Stimulated activated CD4-positive, alpha-beta T cell treated with anti-CD3 and anti-CD28 coated beads, Interleukin-4, amount 100 ng/mL, for 24 hours (primary cell): ENCODE results near the gene NBEA.
"Not testable (repeated sequence)": the region's sequence is repeated elsewhere in the genome, so short reads cannot be mapped to it uniquely, and the experiment has no call there.

Experiments used
- DNase-seq: peaks from one replicate; pipeline ENCODE4 v3.0.0-alpha.2; 2020

Gene NBEA

DNA sequence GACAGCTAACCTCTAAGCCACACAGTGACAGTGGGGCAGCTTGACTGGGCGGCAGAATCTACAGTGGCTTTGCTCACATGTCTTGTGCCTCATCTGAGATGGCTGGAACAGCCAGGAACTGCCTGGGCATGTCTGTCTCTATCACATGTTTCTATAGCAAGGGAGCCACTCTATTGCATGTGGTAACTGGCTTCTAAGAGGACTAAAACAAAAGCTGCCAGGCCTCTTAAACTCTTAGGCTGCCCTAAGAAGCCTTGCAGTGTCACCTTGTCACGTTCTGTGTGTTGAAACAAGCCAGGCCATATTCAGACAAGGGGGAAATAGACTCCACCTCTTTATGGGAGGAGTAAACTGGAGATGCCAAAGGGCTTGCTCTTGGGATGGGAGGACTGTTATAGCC, 657.3 kb downstream of the NBEA start:
- no peak for DNase-seq

DNA sequence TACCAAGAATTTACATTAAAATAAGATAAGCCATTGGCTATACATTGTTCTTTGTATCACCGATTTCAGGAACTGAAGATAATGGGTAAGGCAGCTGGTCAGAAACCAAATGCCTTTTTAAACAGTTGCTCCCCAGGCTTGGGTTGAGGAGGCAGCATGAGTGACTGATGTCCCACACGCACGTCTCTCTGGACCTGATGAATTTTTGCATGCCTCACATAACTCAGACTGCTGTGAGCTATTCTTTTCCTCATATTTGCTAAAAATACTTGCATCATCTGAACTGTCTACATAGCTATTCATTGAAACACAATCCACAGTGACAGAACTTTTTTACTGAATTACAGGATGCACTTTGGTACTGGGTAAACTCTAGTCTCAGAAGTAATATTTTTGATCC, 658.1 kb downstream of the NBEA start:
- DNase-seq = no peak

DNA sequence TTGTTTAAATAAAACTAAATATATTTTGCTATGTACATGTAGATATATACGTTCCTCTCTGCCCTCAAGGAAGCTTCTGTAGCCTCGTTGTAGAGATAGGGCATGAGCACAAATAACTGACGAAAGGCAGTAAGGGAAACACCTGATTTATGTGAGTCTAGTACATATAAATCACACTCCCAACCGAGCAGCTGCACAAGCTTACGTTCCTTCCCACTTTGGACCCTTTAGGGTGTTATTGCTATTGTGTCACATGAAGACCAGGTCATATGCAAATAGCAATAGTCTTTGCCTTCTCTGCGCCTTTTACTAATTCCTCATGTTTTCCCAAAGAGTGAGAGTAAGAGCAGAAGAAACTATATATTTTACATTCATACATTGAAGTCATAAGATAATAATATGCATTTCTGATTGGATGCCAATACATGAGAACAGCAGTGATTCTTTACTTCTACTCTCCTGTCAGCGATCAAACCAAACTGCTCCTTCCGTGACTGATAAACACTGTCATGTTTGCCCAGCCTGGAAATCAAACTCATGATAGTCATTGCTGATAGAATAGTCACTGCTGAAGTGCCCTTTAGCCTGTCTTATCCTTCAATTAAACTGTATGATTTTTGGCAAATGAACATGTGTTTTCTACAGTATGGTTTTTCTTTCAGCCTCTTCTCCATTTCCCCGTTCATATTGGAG, 661.7 kb downstream of the NBEA start:
- DNase-seq = no peak

DNA sequence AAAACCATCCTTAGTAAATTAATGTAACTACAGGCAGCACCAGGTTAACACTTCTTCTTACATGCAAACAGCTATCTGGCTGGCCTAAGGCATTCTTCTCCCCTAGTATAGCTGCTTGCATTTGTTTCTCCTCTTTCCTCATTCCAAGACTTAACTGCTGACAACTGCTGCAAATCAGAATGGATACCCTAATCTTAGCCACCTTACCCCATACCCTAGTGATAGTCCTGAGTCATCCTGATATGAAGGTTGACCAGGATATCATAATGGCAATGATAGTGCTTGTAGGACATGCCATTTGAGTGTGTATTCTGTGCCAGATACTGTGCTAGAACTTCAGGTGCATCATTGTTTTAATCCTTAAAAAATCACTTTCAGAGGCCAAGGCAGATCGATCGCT, 672.6 kb downstream of the NBEA start:
- DNase-seq = no peak

DNA sequence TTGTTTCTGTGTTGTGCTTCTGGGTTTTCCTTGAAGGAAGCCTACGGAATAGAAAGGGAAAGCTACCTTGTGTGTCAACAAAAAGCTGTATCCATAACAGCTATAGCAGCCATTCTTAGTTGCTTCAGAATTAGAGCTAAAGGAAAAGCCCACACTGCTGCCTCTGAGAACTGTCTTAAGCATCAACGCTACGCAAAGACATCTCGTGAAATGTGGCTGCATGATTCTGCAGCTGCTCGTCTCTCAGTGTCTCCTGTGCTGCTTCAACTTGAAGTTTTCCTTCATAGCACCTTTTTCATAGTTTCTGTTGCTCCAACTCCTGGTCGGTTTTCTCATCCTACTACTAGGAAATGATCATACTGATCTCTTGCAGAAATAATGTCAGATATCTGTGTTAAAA, 675.4 kb downstream of the NBEA start:
- DNase-seq = no peak

DNA sequence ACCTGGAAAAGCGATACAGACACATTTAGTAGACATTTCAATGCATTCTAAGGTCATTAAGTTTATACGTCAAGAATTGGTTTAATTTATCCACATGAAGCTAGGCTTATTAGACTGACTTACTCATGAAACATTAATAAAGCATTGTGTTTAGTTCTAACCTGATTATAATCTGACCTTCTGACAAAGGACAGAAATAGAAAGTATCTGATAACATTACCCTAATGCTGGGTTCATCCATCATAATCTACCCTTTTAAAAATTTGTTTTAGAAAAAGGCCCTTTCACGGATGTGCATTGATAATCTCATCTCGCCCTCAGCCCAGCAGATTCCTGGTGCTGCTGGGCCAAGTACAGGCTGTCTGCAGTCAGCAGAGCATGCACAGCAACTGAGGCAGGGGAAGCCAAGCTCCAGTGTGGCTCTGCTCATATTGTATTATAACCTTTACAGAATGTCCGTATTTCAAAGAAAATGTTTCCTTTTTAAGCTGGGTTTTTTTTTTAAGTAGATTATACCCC, 676.6 kb downstream of the NBEA start:
- no peak for DNase-seq

DNA sequence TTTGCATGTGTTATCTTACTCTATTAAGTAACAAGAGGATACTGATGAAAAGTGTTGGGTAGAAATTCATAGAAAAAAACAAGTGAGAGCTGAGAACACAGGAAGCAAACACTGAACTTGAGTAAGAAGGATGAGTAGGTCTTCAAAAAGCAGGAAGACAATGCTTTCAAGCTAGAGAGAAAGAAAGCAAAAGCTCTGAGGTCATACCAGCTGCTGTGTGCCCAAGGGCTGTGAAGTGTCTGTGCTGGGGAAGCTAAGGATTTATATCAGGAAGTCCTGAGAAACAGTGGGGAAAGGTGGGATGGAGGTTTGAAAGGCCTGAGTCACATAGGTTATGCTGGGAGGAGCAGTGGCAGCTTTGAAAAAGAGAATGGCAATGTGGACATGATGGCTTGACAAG, 679.9 kb downstream of the NBEA start:
- DNase-seq = no peak

DNA sequence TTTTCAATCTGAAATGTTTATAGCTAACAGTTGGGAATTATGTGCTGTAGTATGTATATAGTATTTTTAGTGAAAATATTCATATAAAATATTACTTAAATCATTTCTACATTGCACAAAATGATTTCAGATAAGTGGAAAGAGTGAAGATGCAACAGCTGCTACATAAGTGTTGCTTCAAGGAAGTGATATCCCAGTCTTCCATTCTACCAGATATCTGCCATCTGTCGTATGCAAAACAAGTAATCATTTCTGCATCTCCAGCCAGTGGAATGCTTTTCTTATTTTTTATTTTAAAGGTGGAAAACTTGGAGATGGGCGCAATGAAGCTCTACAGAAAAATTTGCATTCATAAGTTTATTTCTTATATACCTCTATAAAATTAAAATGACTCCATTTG, 687.0 kb downstream of the NBEA start:
- no peak for DNase-seq

DNA sequence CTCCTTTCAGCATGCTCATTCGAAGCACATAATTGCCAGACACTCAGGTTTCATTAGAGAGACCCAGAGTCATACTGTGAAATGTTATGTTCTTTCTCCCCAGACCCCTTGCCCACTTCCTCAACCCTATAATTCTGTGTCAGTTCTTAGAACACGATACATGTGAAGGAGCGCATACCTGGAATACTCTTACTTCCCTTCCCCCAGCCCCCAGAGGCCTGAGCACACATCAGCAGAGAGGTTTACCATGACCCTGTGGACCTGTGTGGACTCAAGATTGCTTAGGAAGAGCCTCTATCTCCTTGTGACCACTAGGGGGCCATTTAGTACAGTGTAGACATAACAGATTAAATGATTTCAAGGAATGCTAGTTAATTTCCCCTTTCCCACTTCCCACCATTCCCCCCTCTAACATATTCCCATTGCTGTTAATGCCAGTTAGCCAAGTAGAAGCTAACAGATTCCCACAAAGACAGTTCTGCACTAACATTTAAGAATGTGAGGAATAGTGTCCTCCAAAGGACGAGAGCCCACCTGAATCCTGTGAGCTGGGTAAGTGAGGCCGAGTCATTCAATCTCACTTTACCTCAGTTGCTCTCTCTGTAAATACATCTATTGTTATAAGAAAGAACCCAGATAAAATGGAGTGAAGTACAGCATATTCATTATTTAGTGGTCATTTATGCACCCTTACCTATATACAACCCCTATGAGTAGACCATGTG, 688.6 kb downstream of the NBEA start:
- DNase-seq = no peak

DNA sequence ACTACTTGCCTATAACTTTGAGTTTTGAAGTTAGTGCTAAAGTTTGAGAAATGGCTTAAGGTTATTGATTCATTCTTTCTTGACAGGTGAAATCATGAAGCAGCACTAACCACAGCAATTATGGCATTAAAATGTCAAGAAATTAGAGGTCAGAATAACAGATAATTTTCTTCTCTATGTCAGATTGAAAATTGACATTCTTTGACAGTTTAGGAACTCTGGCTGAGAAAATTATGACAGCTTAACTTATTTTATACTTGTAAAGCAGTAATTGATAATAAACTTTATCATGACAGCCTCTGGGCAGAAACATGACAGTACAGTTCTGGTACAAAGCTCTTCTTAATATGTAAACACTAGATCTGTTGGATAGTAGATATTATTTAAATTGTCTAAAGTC, 689.6 kb downstream of the NBEA start:
- no peak for DNase-seq

DNA sequence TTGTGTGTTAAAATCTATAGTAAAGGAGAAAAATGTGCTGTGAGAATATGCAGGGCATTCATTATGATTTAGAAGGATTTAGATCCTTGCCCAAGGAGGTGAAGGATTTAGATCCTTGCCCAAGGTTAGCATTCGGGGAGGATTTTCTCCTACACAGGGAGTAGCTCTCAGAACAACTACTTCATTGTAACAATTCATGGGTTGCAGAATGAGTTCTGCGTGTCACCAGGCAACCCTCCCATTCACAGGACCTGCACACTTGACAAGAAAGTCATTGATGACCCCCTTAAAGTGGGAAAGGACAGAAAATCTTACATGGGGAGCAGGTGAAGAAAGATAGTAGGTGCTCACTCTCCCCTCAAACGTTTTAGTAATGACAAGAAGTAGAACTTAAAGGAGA, 701.6 kb downstream of the NBEA start:
- no peak for DNase-seq

DNA sequence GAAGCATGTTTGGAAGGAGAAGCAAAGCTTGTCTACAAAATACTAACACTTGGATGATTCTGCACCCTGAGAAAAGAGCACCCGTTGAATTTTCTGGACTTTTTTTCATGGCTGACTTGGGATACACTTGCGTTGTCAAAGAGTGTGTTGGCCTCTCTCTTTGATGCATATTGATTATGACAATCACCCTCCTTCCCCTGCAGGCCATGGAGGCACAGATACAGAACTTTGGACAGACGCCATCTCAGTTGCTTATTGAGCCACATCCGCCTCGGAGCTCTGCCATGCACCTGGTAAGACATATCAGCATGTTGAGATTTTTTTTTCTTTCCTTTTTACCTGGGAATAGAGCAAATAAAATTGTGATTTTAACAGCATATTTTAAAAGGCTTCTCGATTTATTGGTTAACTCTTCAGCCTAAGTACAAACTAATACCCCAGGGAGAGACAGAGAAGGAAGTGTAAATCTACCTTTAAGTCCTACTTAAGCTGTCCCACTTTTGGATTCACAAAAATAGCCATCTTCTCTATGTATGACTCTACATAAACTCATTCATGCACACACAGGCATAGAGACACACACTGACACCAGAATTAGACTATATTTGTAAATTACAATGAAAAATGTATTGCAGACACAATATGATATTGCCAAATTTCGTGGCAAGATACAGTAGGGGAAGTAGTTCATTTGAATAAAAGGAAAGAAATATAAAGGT, 704.1 kb downstream of the NBEA start:
- DNase-seq = no peak

DNA sequence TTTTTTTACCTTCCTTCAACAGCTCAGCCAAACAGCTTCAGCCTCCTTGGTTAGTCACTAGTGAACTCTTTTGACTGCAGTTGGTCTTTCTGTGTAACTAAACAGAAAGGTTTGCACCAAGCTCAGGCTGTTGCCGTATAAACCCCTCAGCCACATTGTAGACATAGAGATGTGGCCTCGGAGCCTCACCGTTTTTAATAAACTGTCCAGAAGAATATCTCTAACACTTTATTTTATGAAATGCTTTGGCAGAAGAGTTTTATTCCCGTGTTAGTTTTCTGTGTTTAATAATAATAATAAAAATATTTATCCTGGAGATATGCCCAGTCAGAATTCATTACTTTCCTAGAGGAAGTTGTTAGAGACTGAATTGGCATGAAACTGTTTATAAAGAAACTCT, 706.1 kb downstream of the NBEA start:
- no peak for DNase-seq

DNA sequence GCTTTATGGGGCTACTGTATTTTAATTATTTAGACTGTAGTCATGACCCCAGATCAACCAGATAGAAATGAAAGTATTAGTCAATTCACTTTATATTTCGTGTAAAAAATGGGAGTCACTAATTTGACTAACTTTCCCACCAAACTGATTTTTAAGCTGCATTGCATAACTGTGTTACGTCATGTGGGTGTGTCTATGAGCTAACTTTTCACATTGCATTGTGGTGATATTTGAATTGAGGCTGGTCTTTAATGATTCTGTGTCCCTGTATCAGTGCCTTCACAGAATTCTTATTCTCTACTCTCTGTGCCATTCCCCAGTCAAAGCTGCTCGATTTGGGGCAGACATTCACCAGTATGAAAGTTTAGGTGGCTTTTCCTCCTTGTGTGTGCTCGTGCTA, 707.1 kb downstream of the NBEA start:
- no peak for DNase-seq

DNA sequence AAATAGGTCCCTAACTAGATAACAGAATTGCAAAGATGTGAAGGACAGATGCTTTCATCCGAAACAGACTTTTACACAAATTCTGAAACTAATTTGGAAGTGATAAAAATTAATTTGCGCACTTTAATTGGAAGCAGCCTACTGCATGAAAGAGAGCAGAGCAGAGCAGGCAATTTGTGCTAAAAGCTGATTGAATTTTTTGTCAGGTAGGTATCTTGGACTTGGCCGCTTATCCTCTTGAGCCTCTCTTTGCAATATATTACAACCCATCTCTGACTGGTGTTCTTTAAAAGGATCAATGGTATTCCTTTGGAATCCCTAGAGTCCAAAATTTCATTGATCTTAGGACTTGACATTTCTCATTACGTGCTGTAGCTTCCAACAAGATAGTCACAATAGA, 717.7 kb downstream of the NBEA start:
- no peak for DNase-seq

DNA sequence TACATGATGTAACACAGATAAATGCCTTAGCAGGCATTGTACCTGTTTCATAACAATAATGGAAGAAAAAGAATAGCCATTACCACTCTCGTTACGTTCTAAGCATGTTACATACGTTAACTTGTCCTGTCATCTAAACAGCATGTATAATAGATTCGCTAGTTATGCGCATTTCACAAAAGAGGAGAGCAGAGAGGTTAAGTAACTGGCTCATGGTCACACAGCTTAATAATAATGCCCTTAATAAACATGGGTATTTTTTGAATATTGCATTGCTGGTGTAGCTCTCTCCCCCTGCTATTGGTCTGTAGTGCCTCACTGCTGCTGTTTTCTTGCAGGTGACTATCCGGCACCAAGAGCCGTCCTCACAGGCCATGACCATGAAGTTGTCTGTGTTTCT, 722.7 kb downstream of the NBEA start:
- no peak for DNase-seq

DNA sequence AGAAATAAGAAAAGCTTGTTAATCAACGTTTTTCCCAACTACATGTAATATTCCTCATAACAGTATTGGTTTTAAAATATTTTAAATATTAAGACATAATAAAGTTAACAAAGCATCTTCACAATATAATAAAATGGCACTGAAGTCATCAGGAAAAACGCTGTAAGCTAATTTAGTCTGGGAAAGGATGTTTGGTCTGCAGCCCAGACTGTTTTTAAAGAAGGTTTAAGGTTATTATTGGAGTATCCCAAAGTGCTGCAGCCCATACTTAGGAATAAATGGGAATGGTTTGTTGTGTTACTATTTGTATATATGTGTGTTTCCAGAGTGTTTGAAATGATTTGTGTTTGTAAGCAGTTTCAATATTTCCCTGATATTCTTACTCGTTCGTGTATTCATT, 727.3 kb downstream of the NBEA start:
- DNase-seq = no peak

DNA sequence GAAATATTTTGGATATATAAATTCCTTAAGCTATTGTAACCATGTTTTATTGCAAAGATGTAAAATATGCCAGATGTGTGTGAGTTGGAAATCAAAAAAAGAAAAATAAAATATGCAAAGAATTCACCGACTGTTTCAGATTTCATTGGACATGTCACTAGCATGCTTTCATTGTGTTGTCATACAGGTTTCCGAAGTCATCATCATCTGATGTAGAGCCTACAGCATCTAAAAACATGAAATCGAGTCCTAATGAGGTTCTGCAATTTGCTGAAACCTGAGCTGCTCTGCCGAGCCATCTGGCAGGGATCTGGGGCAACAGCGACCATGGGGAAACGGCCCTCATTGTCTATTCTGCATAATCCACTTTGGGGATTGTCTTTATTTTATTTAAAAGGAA, 730.5 kb downstream of the NBEA start:
- DNase-seq = no peak

DNA sequence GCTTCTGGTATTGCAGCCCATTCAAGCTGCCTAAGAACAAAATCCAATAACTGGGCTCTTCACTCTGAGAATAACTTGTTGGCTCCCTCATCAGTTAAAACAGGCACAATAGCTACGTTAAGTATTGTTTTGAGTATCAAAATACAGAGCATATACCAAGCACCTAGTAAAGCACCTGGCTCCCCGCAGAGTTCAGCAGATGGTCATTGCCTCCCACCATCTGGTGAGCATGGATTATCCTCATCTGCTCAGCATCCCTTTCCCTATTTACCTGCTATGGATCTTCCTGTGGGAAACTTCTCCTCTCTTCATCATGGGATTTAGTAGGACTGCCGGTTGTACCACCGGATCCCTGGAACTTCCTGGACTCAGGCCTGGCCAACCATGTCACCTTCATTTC, 733.6 kb downstream of the NBEA start:
- no peak for DNase-seq

DNA sequence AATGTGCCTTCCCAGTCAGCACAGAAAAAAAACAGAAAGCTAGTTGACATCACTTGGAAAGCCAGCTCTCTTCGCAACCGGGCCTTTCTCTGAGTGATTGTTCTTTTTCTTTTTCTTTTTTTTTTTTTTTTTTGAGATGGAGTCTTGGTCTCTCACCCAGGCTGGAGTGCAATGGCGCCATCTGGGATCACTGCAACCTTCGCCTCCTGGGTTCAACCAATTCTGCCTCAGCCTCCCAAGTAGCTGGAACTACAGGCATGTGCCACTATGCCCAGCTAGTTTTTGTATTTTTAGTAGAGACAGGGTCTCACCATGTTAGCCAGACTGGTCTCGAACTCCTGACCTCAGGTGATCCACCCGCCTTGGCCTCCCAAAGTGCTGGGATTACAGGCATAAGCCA, 735.8 kb downstream of the NBEA start:
- DNase-seq = not testable (repeated sequence)

DNA sequence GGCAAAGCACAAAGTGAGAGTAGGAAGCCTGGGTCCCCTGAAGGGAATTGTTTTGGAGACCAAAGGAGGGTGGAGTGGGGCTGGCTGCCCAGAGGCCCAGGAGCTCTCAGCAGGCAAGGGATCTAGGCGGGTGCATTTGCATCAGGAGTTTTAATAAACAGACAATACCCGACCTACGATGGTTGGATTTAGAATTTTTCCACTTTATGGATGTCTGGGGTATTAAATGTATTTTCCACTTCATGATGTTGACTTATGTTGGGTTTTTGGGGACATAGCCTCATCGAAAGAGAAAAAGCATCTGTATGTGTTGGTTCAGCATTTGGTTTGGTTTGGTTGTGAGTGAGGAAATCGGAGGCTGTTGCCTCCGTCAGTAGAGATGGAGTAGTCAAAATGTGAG, 739.6 kb downstream of the NBEA start:
- DNase-seq = no peak

DNA sequence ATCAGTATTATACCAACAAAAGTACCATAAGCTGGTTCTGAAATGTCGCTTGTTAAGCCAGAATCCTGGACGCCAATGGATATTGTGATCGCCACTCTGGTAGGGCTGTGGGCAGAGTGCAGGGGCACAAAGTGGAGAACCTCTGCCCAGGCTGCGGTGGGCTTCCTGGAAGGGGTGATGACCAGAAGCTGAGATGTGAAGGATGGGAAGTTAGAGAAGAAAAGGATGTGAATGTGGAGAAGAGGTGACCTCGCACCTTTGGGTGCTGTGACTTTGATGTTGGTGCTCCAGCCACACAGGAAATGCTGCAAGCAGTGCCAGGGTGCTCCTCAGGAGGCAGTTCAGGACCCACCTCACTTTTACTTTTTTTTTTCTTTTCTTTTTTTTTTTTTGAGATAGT, 742.4 kb downstream of the NBEA start:
- no peak for DNase-seq

DNA sequence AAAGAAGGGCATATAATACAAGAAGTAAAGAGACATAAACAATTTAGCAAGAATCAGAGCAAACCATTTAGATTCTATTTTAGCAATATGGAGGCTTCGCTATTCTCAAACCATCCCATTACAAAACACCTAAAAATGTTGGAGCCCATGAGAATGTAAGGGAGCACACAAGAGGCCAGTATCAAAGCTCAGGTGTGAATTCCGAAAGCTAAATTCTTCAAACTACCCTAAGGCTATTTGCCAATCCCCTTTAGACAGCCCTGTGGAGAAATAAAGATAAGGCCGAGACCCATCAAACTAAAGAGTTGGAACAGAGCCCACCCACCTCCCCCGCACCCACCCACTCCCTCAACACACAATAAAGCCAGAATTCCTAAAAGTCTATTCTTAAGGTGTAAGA, 745.3 kb downstream of the NBEA start:
- DNase-seq = no peak

DNA sequence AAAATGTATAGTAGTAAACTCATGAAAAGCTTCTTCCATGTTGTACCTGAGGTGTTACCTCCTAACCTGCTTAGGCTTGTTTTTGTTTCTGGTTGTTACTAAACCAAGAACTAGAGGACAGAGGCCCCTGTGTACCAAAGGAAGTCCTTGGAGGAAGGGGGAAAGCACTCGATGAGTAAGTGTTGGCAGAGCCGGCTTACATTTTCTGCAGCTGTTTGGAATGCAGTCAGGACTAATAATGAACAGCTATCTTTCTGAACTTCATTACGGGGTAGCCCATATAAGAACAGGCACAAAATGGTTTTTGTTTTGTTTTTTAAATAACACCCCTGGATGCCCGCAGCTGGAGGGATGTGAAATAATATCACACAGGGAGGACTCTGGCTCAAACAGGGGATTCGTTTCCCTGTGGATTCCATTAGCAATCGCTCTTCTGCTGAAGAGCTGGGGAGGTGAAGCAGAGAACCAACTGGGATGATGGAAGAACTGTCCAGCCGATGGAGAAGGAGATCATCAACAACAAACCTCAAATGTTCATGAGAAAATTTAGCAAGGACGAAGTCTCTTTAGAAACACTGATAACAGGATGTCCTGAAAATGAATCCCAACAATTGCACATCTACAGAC, 748.6 kb downstream of the NBEA start:
- no peak for DNase-seq
